ENCODE data around the gene SPART.

DNA sequence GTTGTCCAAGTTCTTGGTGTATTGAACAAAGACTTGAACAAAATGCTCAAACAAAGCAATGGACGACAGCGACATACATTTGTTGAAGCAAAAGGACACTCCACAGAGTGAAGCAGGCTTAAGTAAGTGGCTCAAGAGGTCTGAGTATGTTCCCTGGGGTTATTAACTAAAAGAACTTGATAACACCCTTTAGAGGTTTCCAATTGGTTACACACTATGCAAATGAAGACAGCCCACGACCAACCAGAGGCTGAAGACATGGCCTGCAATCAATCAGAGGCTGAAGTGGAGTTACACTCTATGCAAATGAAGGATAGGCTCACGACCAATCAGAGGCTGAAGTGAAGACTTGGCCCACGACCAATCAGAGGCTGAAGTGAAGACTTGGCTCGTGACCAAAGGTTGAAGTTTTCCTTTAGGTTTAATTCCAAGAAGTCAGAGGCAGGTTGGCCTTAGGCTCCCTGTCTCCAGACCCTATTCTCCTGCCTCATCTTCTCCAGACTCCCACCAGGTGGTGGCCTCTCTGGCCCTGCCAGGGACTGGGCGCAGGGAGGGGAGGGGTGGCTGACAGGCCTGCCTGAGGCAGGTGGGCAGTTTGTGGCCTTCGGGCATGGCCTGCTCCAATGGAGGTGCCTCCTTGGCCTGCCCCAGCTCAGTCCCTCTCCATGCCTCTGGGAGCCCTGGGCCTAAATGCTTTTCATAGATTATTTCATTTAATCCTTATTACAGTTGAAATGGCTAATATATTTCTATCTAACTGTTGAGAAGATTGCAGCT, 86.6 kb downstream of the SPART start:
- TF ChIP-seq GATA3 (IDR thresholded peaks at IDR 0.05; ENCODE audit: low read depth, low read length) (no peak), GATA2 (IDR thresholded peaks at IDR 0.05; ENCODE audit: low read depth, low read length) (no peak)
